Astrocyte (in vitro differentiated cells and primary cell): Measurements from ENCODE around the gene TAS2R40. TPM values are rescaled to one million over a fixed set of nuclear protein-coding genes. Genes with fewer than 3 reads are reported as not detected.
A peak's percentile ranks its signal among the peaks of the same experiment; 100 is the strongest.

Experiments used
- DNase-seq: peaks from one replicate; pipeline ENCODE4 v3.0.0-alpha.2; 2010; ENCODE audit warnings: low read depth
- FAIRE-seq: peaks from 2 replicates; lab custom pipeline; 2011; peaks lifted over from hg19 to GRCh38; lab: Jason Lieb, UNC
- H2AFZ ChIP-seq: 2 replicates; pipeline ENCODE4 v1.6.0; 2012; ENCODE audit warnings: low read depth, low read length, inconsistent platforms
- H3K27ac ChIP-seq: 2 replicates; pipeline ENCODE4 v1.5.1; 2011; ENCODE audit warnings: low read depth, low read length, inconsistent platforms
- H3K27me3 ChIP-seq: 2 replicates; pipeline ENCODE4 v1.6.0; 2011; ENCODE audit warnings: low read length, inconsistent platforms; ENCODE audit not compliant: insufficient read depth
- H3K36me3 ChIP-seq: 2 replicates; pipeline ENCODE4 v1.5.1; 2011; ENCODE audit warnings: low read length, inconsistent platforms; ENCODE audit not compliant: insufficient read depth
- H3K4me1 ChIP-seq: 2 replicates; pipeline ENCODE4 v1.5.1; 2011; ENCODE audit warnings: low read length, inconsistent platforms; ENCODE audit not compliant: insufficient read depth
- H3K4me2 ChIP-seq: 2 replicates; pipeline ENCODE4 v1.6.0; 2012; ENCODE audit warnings: low read length, inconsistent platforms
- H3K4me3 ChIP-seq: 2 replicates; pipeline ENCODE4 v1.5.1; 2011; ENCODE audit warnings: low read depth, mild to moderate bottlenecking, low read length, inconsistent platforms; ENCODE audit not compliant: insufficient read depth
- H3K79me2 ChIP-seq: 2 replicates; pipeline ENCODE4 v1.6.0; 2012; ENCODE audit warnings: mild to moderate bottlenecking, low read length, inconsistent platforms; ENCODE audit not compliant: insufficient read depth
- H3K9ac ChIP-seq: 2 replicates; pipeline ENCODE4 v1.6.0; 2012; ENCODE audit warnings: mild to moderate bottlenecking, low read length, inconsistent platforms
- H3K9me3 ChIP-seq: 2 replicates; pipeline ENCODE4 v1.5.1; 2012; ENCODE audit warnings: low read depth, mild to moderate bottlenecking, low read length, inconsistent platforms; ENCODE audit not compliant: insufficient read depth
- H4K20me1 ChIP-seq: 2 replicates; pipeline ENCODE4 v1.6.0; 2012; ENCODE audit warnings: low read length, inconsistent platforms; ENCODE audit not compliant: insufficient read depth
- H3K27ac Mint-ChIP-seq: one replicate; pipeline ENCODE4 v1.8.0; 2021; ENCODE audit warnings: mild to moderate bottlenecking, mixed read lengths; ENCODE audit not compliant: unreplicated experiment
- H3K27me3 Mint-ChIP-seq: one replicate; pipeline ENCODE4 v1.8.0; 2021; ENCODE audit warnings: low read depth, mixed read lengths; ENCODE audit not compliant: unreplicated experiment
- H3K36me3 Mint-ChIP-seq: one replicate; pipeline ENCODE4 v1.8.0; 2021; ENCODE audit warnings: low read depth, mixed read lengths; ENCODE audit not compliant: unreplicated experiment
- H3K4me1 Mint-ChIP-seq: one replicate; pipeline ENCODE4 v1.8.0; 2021; ENCODE audit warnings: low read depth, mixed read lengths; ENCODE audit not compliant: unreplicated experiment
- H3K4me3 Mint-ChIP-seq: one replicate; pipeline ENCODE4 v1.8.0; 2021; ENCODE audit warnings: mild to moderate bottlenecking, moderate library complexity, mixed read lengths; ENCODE audit not compliant: unreplicated experiment
- H3K9me3 Mint-ChIP-seq: one replicate; pipeline ENCODE4 v1.8.0; 2021; ENCODE audit warnings: mild to moderate bottlenecking, mixed read lengths; ENCODE audit not compliant: unreplicated experiment
- EZH2 ChIP-seq: IDR thresholded peaks from 2 replicates; pipeline ENCODE4 v1.6.1; 2012; ENCODE audit warnings: mild to moderate bottlenecking, low read length, inconsistent platforms; ENCODE audit not compliant: insufficient read depth
- total RNA-seq: library from RNA; stranded (reverse); gene quantifications from 2 replicates; pipeline ENCODE4 v1.2.1, GENCODE V29; 2021
- TF ChIP-seq, protein P1 (sequence below): IDR thresholded peaks from 2 replicates; pipeline ENCODE4 v1.5.1; 2011; ENCODE audit warnings: low read depth, mild to moderate bottlenecking, inconsistent platforms, low read length, moderate library complexity; ENCODE audit not compliant: insufficient read depth

The TAS2R40 gene
- total RNA-seq, 1 donor from 2014 or later = not detected

DNA sequence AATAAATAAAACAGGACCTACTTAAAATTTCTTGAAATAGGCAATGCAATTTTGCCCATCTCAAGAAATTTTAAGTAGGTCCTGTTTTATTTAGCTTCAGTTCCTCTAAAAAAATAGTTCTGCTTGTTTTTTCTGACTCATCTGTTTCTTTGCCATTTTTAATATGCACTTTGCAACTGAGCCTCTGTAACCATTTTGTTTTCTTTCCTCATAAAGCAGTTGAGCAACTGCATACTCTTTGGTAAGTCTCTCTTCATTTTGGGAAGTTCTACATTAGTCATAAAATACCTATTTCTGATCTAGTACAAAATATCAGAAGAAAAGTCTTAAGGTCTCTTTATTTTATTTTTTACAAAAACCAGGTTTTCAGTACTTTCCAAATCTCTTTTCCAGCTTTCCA is 18.0 kb downstream of the TAS2R40 start:
- Mint-ChIP-seq H3K36me3 (no peaks in the 10 kb centered on the region), H3K4me1 (peaks cover 23% of the 10 kb centered on the region), H3K9me3 (peaks cover 10% of the 10 kb centered on the region), H3K27ac (peak overlapping the region; percentile 97), H3K27me3 (no peaks in the 10 kb centered on the region), H3K4me3 (no peak overlapping the region)
- Histone ChIP-seq H4K20me1 (no peaks in the 10 kb centered on the region), H3K9me3 (no peaks in the 10 kb centered on the region), H3K27ac (no peak overlapping the region), H3K9ac (peak overlapping the region; percentile 50), H3K79me2 (no peaks in the 10 kb centered on the region), H3K27me3 (peaks cover 2% of the 10 kb centered on the region), H3K36me3 (no peaks in the 10 kb centered on the region), H3K4me2 (peak overlapping the region; percentile 70), H2AFZ (no peak overlapping the region), H3K4me3 (no peak overlapping the region), H3K4me1 (peaks cover 6% of the 10 kb centered on the region)
- FAIRE-seq (no peak), DNase-seq (no peak)
- TF ChIP-seq, protein P1, sequence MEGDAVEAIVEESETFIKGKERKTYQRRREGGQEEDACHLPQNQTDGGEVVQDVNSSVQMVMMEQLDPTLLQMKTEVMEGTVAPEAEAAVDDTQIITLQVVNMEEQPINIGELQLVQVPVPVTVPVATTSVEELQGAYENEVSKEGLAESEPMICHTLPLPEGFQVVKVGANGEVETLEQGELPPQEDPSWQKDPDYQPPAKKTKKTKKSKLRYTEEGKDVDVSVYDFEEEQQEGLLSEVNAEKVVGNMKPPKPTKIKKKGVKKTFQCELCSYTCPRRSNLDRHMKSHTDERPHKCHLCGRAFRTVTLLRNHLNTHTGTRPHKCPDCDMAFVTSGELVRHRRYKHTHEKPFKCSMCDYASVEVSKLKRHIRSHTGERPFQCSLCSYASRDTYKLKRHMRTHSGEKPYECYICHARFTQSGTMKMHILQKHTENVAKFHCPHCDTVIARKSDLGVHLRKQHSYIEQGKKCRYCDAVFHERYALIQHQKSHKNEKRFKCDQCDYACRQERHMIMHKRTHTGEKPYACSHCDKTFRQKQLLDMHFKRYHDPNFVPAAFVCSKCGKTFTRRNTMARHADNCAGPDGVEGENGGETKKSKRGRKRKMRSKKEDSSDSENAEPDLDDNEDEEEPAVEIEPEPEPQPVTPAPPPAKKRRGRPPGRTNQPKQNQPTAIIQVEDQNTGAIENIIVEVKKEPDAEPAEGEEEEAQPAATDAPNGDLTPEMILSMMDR = no peak

GRCh38 chr7:143240291-143241168 is 18.7 kb downstream of the TAS2R40 start:
- peak overlapping the region; percentile 97 for H3K27ac Mint-ChIP-seq
- H4K20me1 ChIP-seq = no peaks in the 10 kb centered on the region
- peaks cover 6% of the 10 kb centered on the region for H3K4me1 ChIP-seq
- H3K4me2 ChIP-seq = peak overlapping the region; percentile 70
- TF ChIP-seq, protein P1 = peak; percentile 99
- TF ChIP-seq EZH2 = no peak
- H3K9me3 ChIP-seq = no peaks in the 10 kb centered on the region
- H3K4me1 Mint-ChIP-seq = peaks cover 23% of the 10 kb centered on the region
- no peak overlapping the region for H3K4me3 ChIP-seq
- no peak overlapping the region for H2AFZ ChIP-seq
- H3K79me2 ChIP-seq = no peaks in the 10 kb centered on the region
- H3K27me3 ChIP-seq = peaks cover 2% of the 10 kb centered on the region
- peak overlapping the region; percentile 50 for H3K9ac ChIP-seq
- no peaks in the 10 kb centered on the region for H3K36me3 Mint-ChIP-seq
- H3K9me3 Mint-ChIP-seq = peaks cover 10% of the 10 kb centered on the region
- no peaks in the 10 kb centered on the region for H3K36me3 ChIP-seq
- FAIRE-seq (peak; percentile 20), DNase-seq (peak; percentile 78)
- H3K27me3 Mint-ChIP-seq = no peaks in the 10 kb centered on the region
- H3K4me3 Mint-ChIP-seq = peak overlapping the region; percentile 55
- H3K27ac ChIP-seq = peak overlapping the region; percentile 31

DNA sequence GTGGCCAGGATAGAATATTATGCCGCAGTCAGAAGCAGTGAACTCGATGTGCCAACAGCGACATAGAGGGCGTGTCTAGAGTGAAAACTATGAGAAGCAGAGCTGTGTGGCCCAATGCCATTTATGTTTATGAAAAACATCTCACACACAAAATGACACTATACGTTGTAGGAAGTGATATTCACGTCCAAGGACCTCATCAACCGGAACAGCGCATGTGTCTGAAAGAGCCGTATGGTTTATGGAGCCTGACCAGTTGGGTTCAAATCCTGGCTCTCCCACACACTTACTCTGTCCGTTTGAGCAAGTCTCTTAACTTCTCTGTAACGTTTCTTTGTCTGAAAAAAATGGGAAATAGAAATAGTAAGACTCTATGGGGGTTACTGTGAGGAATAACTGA is 20.5 kb downstream of the TAS2R40 start:
- Histone ChIP-seq H3K4me1 (peaks cover 6% of the 10 kb centered on the region), H3K4me3 (no peak overlapping the region), H2AFZ (no peak overlapping the region), H3K36me3 (no peaks in the 10 kb centered on the region), H3K9me3 (no peaks in the 10 kb centered on the region), H3K9ac (no peak overlapping the region), H3K27me3 (peaks cover 7% of the 10 kb centered on the region), H4K20me1 (no peaks in the 10 kb centered on the region), H3K79me2 (no peaks in the 10 kb centered on the region), H3K27ac (no peak overlapping the region), H3K4me2 (no peak overlapping the region)
- Mint-ChIP-seq H3K27ac (no peak overlapping the region), H3K4me3 (no peak overlapping the region), H3K9me3 (no peaks in the 10 kb centered on the region), H3K27me3 (no peaks in the 10 kb centered on the region), H3K36me3 (no peaks in the 10 kb centered on the region), H3K4me1 (peaks cover 23% of the 10 kb centered on the region)
- no peak for DNase-seq
- TF ChIP-seq, protein P1 = no peak
- no peak for TF ChIP-seq EZH2
- no peak for FAIRE-seq
